ENCODE results near the gene LRRK1.

- TF ChIP-seq POLR2A (IDR thresholded peaks at IDR 0.05) (no peak), POLR2AphosphoS5 (IDR thresholded peaks at IDR 0.05; ENCODE audit: insufficient read depth in 1 of 2, low read depth in 1 of 2) (no peak), CTCF (IDR thresholded peaks at IDR 0.05) (no peak)
These were observed 33.4 kb downstream of the LRRK1 start for GRCh38 chr15:100952566-100952965.
